Activated CD8-positive, alpha-beta memory T cell treated with anti-CD3 and anti-CD28 coated beads for 1 hour (primary cell): ENCODE data around the gene CAMTA2.
A peak's percentile ranks its signal among the peaks of the same experiment; 100 is the strongest.

Source experiments
- DNase-seq, 2 donors: peaks; one replicate each; pipeline ENCODE4 v3.0.0-alpha.2; 2020; ENCODE audit warnings: low read depth in 1 of 2; ENCODE audit errors: extremely low read depth in 1 of 2

CAMTA2 gene

GRCh38 chr17:4948166-4948930, 39.1 kb downstream of the CAMTA2 start, which contains the start of gene PFN1:
Gene PFN1, minus strand, starts transcription at chr17:4948530. Its CDS starts 136 bp downstream, at chr17:4948394.
- DNase-seq = peak; percentile 76 to 82

GRCh38 chr17:4947411-4948165, 39.9 kb downstream of the CAMTA2 start:
- peak in 1 of 2 donors; percentile 52 for DNase-seq

GRCh38 chr17:4947010-4947410, 40.5 kb downstream of the CAMTA2 start:
- no peak for DNase-seq

- no peak for DNase-seq
Observed at GRCh38 chr17:4946312-4946976, 41.0 kb downstream of the CAMTA2 start.

DNA sequence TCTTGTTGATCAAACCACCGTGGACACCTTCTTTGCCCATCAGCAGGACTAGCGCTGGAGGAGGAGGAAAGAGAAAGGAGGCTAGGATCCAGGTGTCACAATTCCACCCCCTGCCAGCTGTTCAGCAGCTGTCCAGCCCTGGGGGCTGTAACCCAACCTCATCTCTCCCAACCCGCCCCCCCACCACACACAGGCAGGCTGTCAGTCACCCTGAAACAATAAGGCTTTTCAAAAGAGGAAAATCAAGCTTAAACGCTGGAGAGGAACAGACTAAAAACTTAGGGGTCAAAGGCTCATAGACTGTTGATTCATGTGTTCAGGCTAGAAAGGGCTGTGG, 41.6 kb downstream of the CAMTA2 start:
- no peak for DNase-seq

DNA sequence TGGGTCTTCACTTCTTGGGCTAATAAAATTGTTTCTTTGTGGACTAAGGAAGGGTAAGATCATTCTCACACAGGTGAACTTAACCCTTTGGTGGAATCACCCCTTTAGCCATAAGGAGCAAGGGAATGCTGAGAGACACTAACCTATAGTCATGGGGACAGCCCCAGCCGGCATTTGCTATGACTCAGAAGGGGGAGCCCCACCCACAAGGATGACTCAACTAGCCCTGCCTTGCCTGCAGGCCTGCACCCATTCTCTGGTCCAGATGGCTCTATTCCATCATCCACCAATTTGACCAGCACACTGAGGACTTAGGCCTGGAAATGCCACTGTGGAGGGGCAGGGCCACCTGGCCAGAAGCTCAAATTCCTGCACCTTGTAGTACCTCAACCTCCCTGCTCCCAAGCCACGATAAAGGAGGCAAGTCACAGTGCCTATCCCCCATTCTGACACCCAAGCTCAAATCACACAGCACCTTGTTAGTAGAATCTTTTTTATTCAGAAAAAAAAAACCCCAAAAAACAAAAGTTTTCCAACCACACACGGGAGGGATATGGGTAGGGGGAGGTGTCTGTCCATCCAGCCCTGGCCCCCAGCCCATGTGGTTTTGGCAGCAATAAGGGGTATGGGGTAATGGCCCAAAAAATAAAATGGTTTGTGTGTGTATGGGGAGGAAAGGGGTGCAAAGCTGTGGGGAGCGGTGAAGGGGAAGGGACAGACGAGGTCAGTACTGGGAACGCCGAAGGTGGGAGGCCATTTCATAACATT, 42.1 kb downstream of the CAMTA2 start:
- peak in 1 of 2 donors; percentile 63 for DNase-seq

DNA sequence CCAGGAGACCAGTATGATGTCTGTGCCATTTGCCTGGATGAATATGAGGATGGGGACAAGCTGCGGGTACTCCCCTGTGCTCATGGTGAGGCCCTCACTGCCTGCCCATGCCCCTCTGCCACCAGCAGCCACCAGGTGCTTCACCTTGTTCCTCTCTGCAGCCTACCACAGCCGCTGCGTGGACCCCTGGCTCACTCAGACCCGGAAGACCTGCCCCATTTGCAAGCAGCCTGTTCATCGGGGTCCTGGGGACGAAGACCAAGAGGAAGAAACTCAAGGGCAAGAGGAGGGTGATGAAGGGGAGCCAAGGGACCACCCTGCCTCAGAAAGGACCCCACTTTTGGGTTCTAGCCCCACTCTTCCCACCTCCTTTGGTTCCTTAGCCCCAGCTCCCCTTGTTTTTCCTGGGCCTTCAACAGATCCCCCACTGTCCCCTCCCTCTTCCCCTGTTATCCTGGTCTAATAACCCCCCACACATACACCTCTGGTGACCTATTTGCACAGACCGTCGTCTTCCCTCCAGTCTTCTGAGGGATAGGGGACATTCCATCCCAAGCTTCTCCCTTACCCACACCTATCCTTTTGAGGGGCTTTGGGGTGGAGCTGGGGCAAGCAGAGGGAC, 42.8 kb downstream of the CAMTA2 start:
- DNase-seq = no peak

DNA sequence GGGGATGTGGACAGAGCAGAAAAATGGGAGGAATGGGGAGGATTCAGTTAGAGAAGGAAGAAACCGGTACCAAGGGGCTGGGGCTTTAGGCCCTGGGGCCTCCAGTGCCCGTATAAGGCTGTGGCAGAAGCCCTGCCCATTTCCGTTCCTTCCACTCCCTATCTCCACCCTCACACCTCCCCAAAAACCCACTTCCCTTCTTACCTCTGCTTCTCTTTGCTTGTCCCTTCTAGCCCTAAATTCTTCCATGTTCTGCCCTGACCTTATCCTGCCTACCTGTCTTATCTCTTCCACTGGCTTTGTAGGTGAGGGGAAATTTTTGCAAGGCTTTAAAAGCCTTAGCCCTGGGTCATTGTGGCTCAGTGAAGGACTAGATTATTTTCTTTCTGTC, 43.3 kb downstream of the CAMTA2 start:
- no peak for DNase-seq

DNA sequence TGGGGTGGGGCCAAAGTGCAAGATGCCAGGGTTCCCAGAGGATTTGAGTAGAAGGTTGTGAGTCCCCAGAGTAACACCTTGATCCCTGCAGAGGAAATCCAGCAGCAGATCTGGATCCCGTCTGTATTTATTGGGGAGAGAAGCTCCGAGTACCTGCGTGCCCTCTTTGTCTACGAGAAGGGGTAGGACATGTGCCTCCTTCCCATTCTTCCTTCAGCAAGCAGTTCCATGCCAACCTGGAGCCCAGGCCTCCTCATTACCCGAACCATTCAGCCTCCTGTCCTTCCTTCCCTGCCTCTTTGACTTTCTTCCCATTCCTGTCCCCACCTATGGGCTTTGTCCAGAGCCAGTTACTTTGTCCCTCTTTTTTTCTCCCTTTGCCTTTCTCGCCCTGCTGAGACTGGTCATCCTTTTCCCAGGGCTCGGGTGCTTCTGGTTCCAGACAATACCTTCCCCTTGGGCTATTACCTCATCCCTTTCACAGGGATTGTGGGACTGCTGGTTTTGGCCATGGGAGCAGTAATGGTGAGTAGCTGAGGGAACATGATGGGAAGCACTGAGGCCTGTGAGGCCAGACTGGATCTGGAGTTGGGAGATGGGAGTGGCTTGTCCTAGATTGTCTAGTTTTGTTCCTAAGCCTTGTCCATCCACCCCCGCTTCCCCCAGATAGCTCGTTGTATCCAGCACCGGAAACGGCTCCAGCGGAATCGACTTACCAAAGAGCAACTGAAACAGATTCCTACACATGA, 44.5 kb downstream of the CAMTA2 start:
- DNase-seq = no peak

GRCh38 chr17:4941319-4941610, 46.2 kb downstream of the CAMTA2 start:
- DNase-seq = no peak

- no peak for DNase-seq
Observed at GRCh38 chr17:4940555-4941318, 46.7 kb downstream of the CAMTA2 start.

DNA sequence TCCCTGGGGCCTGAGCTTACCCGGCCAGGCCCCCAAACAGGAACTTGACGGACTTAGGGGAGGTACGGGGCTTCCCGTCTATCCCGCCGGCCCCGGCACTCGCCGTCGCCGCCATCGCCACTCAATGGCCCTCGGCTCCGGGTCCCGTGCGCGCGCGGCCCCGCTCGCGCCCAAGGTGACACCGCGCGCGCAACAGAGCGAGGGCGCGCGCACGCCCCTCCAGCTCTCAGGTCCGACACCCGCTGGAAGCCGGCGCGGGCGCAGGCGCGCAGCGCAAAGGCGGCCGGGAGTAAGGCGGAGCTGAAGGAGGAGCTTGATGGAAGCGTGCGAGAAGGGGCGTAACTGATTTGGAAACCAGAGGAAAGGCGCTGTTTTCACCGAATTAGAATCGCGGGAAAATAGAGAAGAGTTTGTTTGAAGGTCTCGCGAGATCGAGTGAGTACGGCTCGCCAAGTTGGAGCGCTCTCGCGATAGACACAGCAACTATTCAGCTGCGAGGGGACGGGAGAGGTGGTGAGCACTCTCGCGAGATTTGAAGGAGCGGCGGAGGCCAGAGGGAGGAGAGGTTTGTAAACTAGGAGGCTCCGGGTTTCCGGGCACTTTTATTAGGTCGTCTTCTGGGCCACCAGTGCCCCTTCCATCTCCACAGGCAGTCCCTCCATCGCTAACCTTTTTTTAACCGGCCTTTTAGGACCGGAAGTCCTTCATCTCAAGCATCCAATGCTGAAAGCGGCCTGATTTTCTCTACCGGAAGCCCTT, 47.5 kb downstream of the CAMTA2 start, which contains the start of the genes RNF167 and SLC25A11:
TSS of gene RNF167 (plus strand) at position 473 of the 759 bp plus-strand sequence. CDS start 642 bp downstream, outside the sequence.
TSS of gene SLC25A11 (minus strand) at position 251 of the 759 bp plus-strand sequence. CDS start at position 115, 136 bp downstream.
- peak; percentile 85 to 96 for DNase-seq

- DNase-seq = no peak
Observed at GRCh38 chr17:4939546-4939795, 48.0 kb downstream of the CAMTA2 start.

DNA sequence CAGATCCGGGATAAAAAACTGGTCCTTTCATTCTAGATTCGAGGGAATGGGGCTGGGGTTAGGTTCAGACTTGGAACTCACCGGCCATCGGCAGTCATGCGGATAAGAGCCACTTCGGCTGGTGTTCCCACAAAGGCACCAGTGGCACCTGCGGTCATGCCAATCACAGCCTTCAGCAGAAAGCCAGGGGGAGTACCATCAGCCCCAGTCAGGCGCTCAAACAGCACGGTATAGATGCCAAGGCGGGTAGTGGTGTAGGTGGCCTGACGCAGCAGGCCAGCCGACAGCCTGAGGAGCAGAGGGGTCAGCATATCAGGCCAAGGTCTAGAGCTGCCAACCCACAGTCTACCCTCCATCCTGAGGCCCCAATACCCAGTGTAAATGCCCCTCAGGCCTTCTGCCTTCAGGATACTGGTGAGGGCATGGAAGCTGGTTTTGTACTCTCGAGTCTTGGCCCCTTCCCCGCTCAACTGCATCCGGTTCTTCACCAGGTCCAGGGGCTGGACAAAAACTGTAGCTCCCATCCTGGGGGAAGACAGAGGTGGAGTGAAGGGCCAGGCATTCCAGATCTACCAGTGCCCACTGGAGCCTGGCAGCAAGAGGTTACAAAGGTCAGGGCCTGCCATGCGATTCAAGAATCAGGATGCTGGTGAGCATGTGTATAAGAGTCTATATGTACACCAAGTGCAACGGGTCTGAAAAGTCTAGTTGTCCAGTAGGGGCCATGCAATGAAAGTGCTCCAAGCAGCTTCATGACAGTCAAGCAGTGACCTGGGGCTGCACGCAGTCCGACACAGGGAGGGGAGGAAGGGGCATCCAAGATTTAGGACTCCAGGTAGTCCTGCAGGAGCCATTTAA, 48.6 kb downstream of the CAMTA2 start:
- DNase-seq = no peak

GRCh38 chr17:4938069-4938491, 49.4 kb downstream of the CAMTA2 start:
- DNase-seq = no peak

- DNase-seq = no peak
Observed at GRCh38 chr17:4937553-4937952, 49.9 kb downstream of the CAMTA2 start.

GRCh38 chr17:4936436-4936835, 51.0 kb downstream of the CAMTA2 start:
- no peak for DNase-seq

- DNase-seq = no peak
Observed at GRCh38 chr17:4935650-4936049, 51.8 kb downstream of the CAMTA2 start.
